GM12878 (cell line): Measurements from ENCODE around the gene SERPINB5. TPM values are rescaled to one million over a fixed set of nuclear protein-coding genes. Genes with fewer than 3 reads are reported as not detected.

Experiments
- ATAC-seq: fragments of 200-7000 bp; cut with Tn5 transposase; 3 replicates; pipeline ENCODE4 v1.9.1; 2020; ENCODE audit warnings: mild to moderate bottlenecking, moderate library complexity
- BruUV-seq: library from RNA; stranded (reverse); fragments of 400-500 nt; replicated peaks from 2 replicates; lab custom pipeline; 2021; lab: Mats Ljungman, UMichigan
- CTCF ChIA-PET: fragments of 300-600 bp; sonication (Branson Sonifier 250); formaldehyde crosslinking; extraction: SDS; loops from one replicate; lab custom pipeline; 2021; ENCODE audit warnings: inconsistent platforms; lab: Yijun Ruan, JAX
- POLR2A ChIA-PET: fragments of 350-600 bp; formaldehyde crosslinking; extraction: SDS; loops from one replicate; lab custom pipeline; 2021; ENCODE audit warnings: inconsistent platforms; lab: Charles Lee
- RAD21 ChIA-PET: fragments of 300-600 bp; sonication (Branson Sonifier 250); formaldehyde crosslinking; loops from one replicate; lab custom pipeline; 2023; ENCODE audit warnings: antibody characterized with exemption; ENCODE audit not compliant: unreplicated experiment; lab: Charles Lee
- SMC1A ChIA-PET: fragments of 300-600 bp; sonication (Branson Sonifier 250); formaldehyde crosslinking; loops from one replicate; lab custom pipeline; 2023; ENCODE audit not compliant: unreplicated experiment, uncharacterized antibody; lab: Charles Lee
- DNase-seq: peaks from one replicate; pipeline ENCODE4 v3.0.0-alpha.2; 2011; ENCODE audit warnings: low read depth, low spot score
- FAIRE-seq: peaks from 3 replicates; lab custom pipeline; 2011; peaks lifted over from hg19 to GRCh38; lab: Jason Lieb, UNC
- H2AFZ ChIP-seq: 2 replicates; pipeline ENCODE4 v1.6.0; 2011; ENCODE audit warnings: low read depth, low read length, control low read depth; ENCODE audit not compliant: control insufficient read depth
- H3K27ac ChIP-seq: 2 replicates; pipeline ENCODE4 v1.5.1; 2011; ENCODE audit warnings: control low read depth; ENCODE audit not compliant: control insufficient read depth, insufficient read depth
- H3K27me3 ChIP-seq, 2 experiments: replicated peaks in 1 of 2; 2 replicates each; pipeline versions ENCODE4 v1.6.0 to v1.6.1; 2011; ENCODE audit warnings: low read length in 1 of 2; ENCODE audit not compliant: control insufficient read depth in 2 of 2, insufficient read depth in 2 of 2
- H3K36me3 ChIP-seq, 2 experiments: 2 replicates each; pipeline ENCODE4 v1.5.1; 2011; ENCODE audit warnings: low read length in 1 of 2; ENCODE audit not compliant: control insufficient read depth in 2 of 2, insufficient read depth in 2 of 2
- H3K4me1 ChIP-seq: 2 replicates; pipeline ENCODE4 v1.6.1; 2011; ENCODE audit warnings: mild to moderate bottlenecking, low read length, moderate library complexity, mixed read lengths; ENCODE audit not compliant: control insufficient read depth, insufficient read depth
- H3K4me2 ChIP-seq: 2 replicates; pipeline ENCODE4 v1.6.0; 2011; ENCODE audit warnings: control low read depth; ENCODE audit not compliant: control insufficient read depth, insufficient read depth
- H3K4me3 ChIP-seq: fragments of 200-600 bp; sonication (generic); 2 replicates; pipeline ENCODE4 v1.5.1; 2016
- H3K79me2 ChIP-seq: 2 replicates; pipeline ENCODE4 v1.6.0; 2011; ENCODE audit warnings: low read length; ENCODE audit not compliant: control insufficient read depth, insufficient read depth
- H3K9ac ChIP-seq: 2 replicates; pipeline ENCODE4 v1.8.0; 2011; ENCODE audit warnings: low read length, control low read depth, mixed read lengths; ENCODE audit not compliant: control insufficient read depth, insufficient read depth
- H3K9me3 ChIP-seq: replicated peaks from 3 replicates; pipeline ENCODE4 v1.5.1; 2011; ENCODE audit warnings: mild to moderate bottlenecking, low read length; ENCODE audit not compliant: control insufficient read depth, insufficient read depth
- H4K20me1 ChIP-seq: 2 replicates; pipeline ENCODE4 v1.6.0; 2011; ENCODE audit not compliant: control insufficient read depth, insufficient read depth
- ASH2L ChIP-seq: fragments of 300-600, 200-600 bp; sonication (generic); IDR thresholded peaks from 2 replicates; pipeline ENCODE4 v1.6.1; 2017; ENCODE audit warnings: low read depth, mild to moderate bottlenecking, borderline replicate concordance
- BCL11A ChIP-seq: IDR thresholded peaks from 2 replicates; pipeline ENCODE4 v1.6.1; 2011; ENCODE audit warnings: low read depth, low read length
- BHLHE40 ChIP-seq, 2 experiments: fragments of 450-650 bp in 1 of 2; IDR thresholded peaks; 2 replicates each; pipeline ENCODE4 v1.6.1; 2011 to 2017; ENCODE audit warnings: low read depth in 2 of 2, borderline replicate concordance in 1 of 2, improper control_type of control experiment in 1 of 2, low read length in 1 of 2, mild to moderate bottlenecking in 1 of 2
- MYB ChIP-seq: fragments of 150-350 bp; IDR thresholded peaks from 2 replicates; pipeline ENCODE4 v1.6.1; 2014; ENCODE audit warnings: mild to moderate bottlenecking, low read depth, low read length, borderline replicate concordance
- NR2F1 ChIP-seq: fragments of 450-650 bp; conservative IDR thresholded peaks from 2 replicates; pipeline ENCODE4 v1.6.1; 2017; ENCODE audit warnings: mild to moderate bottlenecking
- RELA ChIP-seq: fragments of 450-650 bp; IDR thresholded peaks from 2 replicates; pipeline ENCODE4 v1.8.0; 2014; ENCODE audit warnings: borderline replicate concordance; ENCODE audit not compliant: partially characterized antibody
- RUNX3 ChIP-seq: IDR thresholded peaks from 2 replicates; pipeline ENCODE4 v1.6.1; 2012; ENCODE audit warnings: low read length, inconsistent platforms
- SMAD1 ChIP-seq: fragments of 450-650 bp; IDR thresholded peaks from 2 replicates; pipeline ENCODE4 v1.6.1; 2018; ENCODE audit warnings: mild to moderate bottlenecking, low read depth; ENCODE audit not compliant: partially characterized antibody
- SMC3 ChIP-seq: IDR thresholded peaks from 2 replicates; pipeline ENCODE4 v1.6.1; 2011; ENCODE audit warnings: low read length, improper control_type of control experiment, borderline replicate concordance
- STAT3 ChIP-seq: IDR thresholded peaks from 2 replicates; pipeline ENCODE4 v1.6.1; 2011; ENCODE audit warnings: low read depth, low read length, improper control_type of control experiment
- ZNF24 ChIP-seq: fragments of 450-650 bp; IDR thresholded peaks from 2 replicates; pipeline ENCODE4 v1.6.1; 2017; ENCODE audit warnings: antibody characterized with exemption, mild to moderate bottlenecking
- WGBS: methylation state at CpG from one replicate; pipeline ENCODE4 v1.1.6; 2016; ENCODE audit warnings: low lambda C conversion rate; ENCODE audit not compliant: insufficient replicate concordance, insufficient coverage; ENCODE audit errors: missing lambda C conversion rate; 5-methylcytosine and 5-hydroxymethylcytosine counted together
- in situ Hi-C: fragments of 300-500 bp; cut with MboI; formaldehyde crosslinking; loops from 9 replicates; pipeline ENCODE4 v1.14.3; 2018; ENCODE audit warnings: mixed read lengths
- intact Hi-C: fragments of 100-400 bp; cut with micrococcal nuclease; formaldehyde crosslinking; loops from one replicate; pipeline ENCODE4 v1.14.2; 2022; ENCODE audit not compliant: unreplicated experiment
- polyA plus RNA-seq, 11 experiments: library from polyadenylated mRNA; depleted of rRNA in 4 of 11; unstranded in 6 of 11; stranded (reverse) in 5 of 11; fragments of >200 nt; fragmentation: Nextera tagmentation in 4 of 11; fragmentation: Illumina TruSeq in 1 of 11; extraction: Ambion mirVana in 4 of 11; extraction: Trizol in 1 of 11; gene quantifications; 1 replicate in 1 of 11; 2 replicates in 10 of 11; pipeline versions ENCODE4 v1.2.1 to v1.2.3, GENCODE V29; 2011 to 2016; ENCODE audit warnings: inconsistent platforms in 2 of 11, missing spikeins in 2 of 11, low read depth in 1 of 11
- total RNA-seq, 4 experiments: library from RNA; depleted of rRNA in 3 of 4; stranded (reverse); fragments of >200 nt in 3 of 4; fragmentation: Illumina TruSeq in 1 of 4; extraction: Trizol in 1 of 4; gene quantifications; 2 replicates each; pipeline versions ENCODE4 v1.2.1 to v1.2.3, GENCODE V29; 2013 to 2021
- TF ChIP-seq, protein P1 (sequence below): IDR thresholded peaks from 2 replicates; pipeline ENCODE4 v1.6.1; 2012; ENCODE audit warnings: improper control_type of control experiment, low read depth, low read length; ENCODE audit not compliant: insufficient replicate concordance
- TF ChIP-seq, protein P2 (sequence below): fragments of 450-650 bp; IDR thresholded peaks from 2 replicates; pipeline ENCODE4 v1.6.1; 2017; ENCODE audit warnings: mild to moderate bottlenecking, moderate library complexity

SERPINB5 gene
- total and polyA plus RNA-seq, 10 of the 15 experiments (the other 5 are each of a cell fraction or from before 2014, with no cell fraction given), result 0.03 to 0.04 TPM; not detected in 8

DNA sequence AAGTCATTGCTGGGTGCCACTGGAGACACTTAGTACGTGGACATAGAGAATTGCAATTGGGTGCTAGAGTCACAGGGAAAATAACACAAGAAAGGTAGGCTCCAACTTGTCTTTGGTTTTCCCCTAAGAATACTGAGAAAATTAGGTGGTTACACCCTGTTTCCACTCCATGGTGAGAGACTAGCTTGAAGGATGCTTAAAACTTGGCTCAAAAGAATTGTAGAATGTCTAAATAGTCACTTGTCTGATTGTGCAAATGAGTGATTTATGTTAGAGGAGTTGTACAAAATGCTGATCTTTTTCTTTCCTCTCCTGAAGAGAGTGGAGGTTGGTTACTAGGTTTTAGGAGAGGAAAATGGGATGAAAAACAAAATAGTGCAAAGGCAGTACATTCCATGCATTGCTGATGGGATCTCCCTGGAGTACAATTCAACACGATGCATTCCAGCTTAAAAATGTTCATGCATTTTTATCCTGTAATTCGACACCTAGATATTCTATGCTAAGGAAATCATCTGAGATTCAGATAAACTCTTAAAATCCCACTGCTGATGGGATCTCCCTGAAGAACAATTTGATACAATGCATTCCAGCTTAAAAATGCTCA lies 63.2 kb downstream of the SERPINB5 start:
- H3K9me3 ChIP-seq, result no peaks in the 10 kb centered on the region
- ChIA-PET POLR2A (no interaction called here), RAD21 (no interaction called here), SMC1A (no interaction called here), CTCF (interaction anchor here (0.6 to 1.3 kb wide), 2 partner anchors 22 to 601 kb away, joined by 3 to 5 read pairs; no protein-coding TSS in a partner anchor)
- H3K79me2 ChIP-seq, result no peaks in the 10 kb centered on the region
- H3K4me2 ChIP-seq, result no peak overlapping the region
- intact Hi-C loops, result no loop called here
- BruUV-seq, result no TSS peak
- in situ Hi-C loops, result loop anchor here (10.0 kb wide), 1 partner anchor 65 kb away; no protein-coding TSS in a partner anchor
- no peak overlapping the region for H3K27ac ChIP-seq
- ATAC-seq, result no peak
- H4K20me1 ChIP-seq, result no peaks in the 10 kb centered on the region
- no peaks in the 10 kb centered on the region; a peak in 1 of 4 replicates for H3K27me3 ChIP-seq
- no peak for FAIRE-seq
- H3K4me1 ChIP-seq, result no peaks in the 10 kb centered on the region
- DNase-seq, result no peak
- H2AFZ ChIP-seq, result no peak overlapping the region
- no peak overlapping the region for H3K4me3 ChIP-seq
- no peaks in the 10 kb centered on the region for H3K36me3 ChIP-seq
- H3K9ac ChIP-seq, result no peak overlapping the region
- WGBS, result 10% methylated on average over 3 of the region's 3 CpGs
- TF ChIP-seq ASH2L (no peak), BHLHE40 (IDR thresholded peaks at IDR 0.05; ENCODE audit: borderline replicate concordance in 1 of 2, low read depth in 2 of 2, low read length in 1 of 2) (no peak), BCL11A (no peak), RUNX3 (no peak), STAT3 (no peak), NR2F1 (no peak), RELA (no peak), ZNF24 (no peak), SMAD1 (no peak), SMC3 (no peak), MYB (no peak)
- TF ChIP-seq, protein P1, sequence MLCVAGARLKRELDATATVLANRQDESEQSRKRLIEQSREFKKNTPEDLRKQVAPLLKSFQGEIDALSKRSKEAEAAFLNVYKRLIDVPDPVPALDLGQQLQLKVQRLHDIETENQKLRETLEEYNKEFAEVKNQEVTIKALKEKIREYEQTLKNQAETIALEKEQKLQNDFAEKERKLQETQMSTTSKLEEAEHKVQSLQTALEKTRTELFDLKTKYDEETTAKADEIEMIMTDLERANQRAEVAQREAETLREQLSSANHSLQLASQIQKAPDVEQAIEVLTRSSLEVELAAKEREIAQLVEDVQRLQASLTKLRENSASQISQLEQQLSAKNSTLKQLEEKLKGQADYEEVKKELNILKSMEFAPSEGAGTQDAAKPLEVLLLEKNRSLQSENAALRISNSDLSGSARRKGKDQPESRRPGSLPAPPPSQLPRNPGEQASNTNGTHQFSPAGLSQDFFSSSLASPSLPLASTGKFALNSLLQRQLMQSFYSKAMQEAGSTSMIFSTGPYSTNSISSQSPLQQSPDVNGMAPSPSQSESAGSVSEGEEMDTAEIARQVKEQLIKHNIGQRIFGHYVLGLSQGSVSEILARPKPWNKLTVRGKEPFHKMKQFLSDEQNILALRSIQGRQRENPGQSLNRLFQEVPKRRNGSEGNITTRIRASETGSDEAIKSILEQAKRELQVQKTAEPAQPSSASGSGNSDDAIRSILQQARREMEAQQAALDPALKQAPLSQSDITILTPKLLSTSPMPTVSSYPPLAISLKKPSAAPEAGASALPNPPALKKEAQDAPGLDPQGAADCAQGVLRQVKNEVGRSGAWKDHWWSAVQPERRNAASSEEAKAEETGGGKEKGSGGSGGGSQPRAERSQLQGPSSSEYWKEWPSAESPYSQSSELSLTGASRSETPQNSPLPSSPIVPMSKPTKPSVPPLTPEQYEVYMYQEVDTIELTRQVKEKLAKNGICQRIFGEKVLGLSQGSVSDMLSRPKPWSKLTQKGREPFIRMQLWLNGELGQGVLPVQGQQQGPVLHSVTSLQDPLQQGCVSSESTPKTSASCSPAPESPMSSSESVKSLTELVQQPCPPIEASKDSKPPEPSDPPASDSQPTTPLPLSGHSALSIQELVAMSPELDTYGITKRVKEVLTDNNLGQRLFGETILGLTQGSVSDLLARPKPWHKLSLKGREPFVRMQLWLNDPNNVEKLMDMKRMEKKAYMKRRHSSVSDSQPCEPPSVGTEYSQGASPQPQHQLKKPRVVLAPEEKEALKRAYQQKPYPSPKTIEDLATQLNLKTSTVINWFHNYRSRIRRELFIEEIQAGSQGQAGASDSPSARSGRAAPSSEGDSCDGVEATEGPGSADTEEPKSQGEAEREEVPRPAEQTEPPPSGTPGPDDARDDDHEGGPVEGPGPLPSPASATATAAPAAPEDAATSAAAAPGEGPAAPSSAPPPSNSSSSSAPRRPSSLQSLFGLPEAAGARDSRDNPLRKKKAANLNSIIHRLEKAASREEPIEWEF, result no peak
- TF ChIP-seq, protein P2, sequence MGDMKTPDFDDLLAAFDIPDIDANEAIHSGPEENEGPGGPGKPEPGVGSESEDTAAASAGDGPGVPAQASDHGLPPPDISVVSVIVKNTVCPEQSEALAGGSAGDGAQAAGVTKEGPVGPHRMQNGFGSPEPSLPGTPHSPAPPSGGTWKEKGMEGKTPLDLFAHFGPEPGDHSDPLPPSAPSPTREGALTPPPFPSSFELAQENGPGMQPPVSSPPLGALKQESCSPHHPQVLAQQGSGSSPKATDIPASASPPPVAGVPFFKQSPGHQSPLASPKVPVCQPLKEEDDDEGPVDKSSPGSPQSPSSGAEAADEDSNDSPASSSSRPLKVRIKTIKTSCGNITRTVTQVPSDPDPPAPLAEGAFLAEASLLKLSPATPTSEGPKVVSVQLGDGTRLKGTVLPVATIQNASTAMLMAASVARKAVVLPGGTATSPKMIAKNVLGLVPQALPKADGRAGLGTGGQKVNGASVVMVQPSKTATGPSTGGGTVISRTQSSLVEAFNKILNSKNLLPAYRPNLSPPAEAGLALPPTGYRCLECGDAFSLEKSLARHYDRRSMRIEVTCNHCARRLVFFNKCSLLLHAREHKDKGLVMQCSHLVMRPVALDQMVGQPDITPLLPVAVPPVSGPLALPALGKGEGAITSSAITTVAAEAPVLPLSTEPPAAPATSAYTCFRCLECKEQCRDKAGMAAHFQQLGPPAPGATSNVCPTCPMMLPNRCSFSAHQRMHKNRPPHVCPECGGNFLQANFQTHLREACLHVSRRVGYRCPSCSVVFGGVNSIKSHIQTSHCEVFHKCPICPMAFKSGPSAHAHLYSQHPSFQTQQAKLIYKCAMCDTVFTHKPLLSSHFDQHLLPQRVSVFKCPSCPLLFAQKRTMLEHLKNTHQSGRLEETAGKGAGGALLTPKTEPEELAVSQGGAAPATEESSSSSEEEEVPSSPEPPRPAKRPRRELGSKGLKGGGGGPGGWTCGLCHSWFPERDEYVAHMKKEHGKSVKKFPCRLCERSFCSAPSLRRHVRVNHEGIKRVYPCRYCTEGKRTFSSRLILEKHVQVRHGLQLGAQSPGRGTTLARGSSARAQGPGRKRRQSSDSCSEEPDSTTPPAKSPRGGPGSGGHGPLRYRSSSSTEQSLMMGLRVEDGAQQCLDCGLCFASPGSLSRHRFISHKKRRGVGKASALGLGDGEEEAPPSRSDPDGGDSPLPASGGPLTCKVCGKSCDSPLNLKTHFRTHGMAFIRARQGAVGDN, result no peak
